BJ (cell line): ENCODE data around the gene C20orf173. TPM values are rescaled to one million over a fixed set of nuclear protein-coding genes. Genes with fewer than 3 reads are reported as not detected.
"Not testable (repeated sequence)": the region's sequence is repeated elsewhere in the genome, so short reads cannot be mapped to it uniquely, and the experiment has no call there.

ENCODE experiments used
- CTCF ChIA-PET: fragments of 350-600 bp; formaldehyde crosslinking; extraction: SDS; loops from one replicate; lab custom pipeline; 2021; ENCODE audit warnings: antibody characterized with exemption, inconsistent platforms; lab: Yijun Ruan, JAX
- POLR2A ChIA-PET: fragments of 300-600 bp; sonication (Branson Sonifier 250); formaldehyde crosslinking; extraction: SDS; loops from one replicate; lab custom pipeline; 2021; ENCODE audit warnings: antibody characterized with exemption; lab: Charles Lee
- DNase-seq: peaks from one replicate; pipeline ENCODE4 v3.0.0-alpha.2; 2011; ENCODE audit warnings: low read depth
- H3K27me3 ChIP-seq: 2 replicates; pipeline ENCODE4 v1.6.0; 2011; ENCODE audit warnings: low read length; ENCODE audit not compliant: control insufficient read depth, insufficient read depth
- H3K36me3 ChIP-seq: 2 replicates; pipeline ENCODE4 v1.5.1; 2011; ENCODE audit warnings: low read length; ENCODE audit not compliant: control insufficient read depth, insufficient read depth
- H3K4me3 ChIP-seq: 2 replicates; pipeline ENCODE4 v1.5.1; 2011; ENCODE audit warnings: low read depth, mild to moderate bottlenecking, control low read depth, low read length
- polyA plus RNA-seq: library from polyadenylated mRNA; depleted of rRNA; stranded (reverse); fragments of >200 nt; gene quantifications from 2 replicates; pipeline ENCODE4 v1.2.3, GENCODE V29; 2011
- TF ChIP-seq, protein P1 (sequence below): IDR thresholded peaks from 2 replicates; pipeline ENCODE4 v1.5.1; 2011; ENCODE audit warnings: low read depth, mild to moderate bottlenecking, control low read depth, inconsistent platforms, low read length, moderate library complexity; ENCODE audit not compliant: insufficient read depth

C20orf173 gene
- polyA plus RNA-seq, 1 experiment: not detected

DNA sequence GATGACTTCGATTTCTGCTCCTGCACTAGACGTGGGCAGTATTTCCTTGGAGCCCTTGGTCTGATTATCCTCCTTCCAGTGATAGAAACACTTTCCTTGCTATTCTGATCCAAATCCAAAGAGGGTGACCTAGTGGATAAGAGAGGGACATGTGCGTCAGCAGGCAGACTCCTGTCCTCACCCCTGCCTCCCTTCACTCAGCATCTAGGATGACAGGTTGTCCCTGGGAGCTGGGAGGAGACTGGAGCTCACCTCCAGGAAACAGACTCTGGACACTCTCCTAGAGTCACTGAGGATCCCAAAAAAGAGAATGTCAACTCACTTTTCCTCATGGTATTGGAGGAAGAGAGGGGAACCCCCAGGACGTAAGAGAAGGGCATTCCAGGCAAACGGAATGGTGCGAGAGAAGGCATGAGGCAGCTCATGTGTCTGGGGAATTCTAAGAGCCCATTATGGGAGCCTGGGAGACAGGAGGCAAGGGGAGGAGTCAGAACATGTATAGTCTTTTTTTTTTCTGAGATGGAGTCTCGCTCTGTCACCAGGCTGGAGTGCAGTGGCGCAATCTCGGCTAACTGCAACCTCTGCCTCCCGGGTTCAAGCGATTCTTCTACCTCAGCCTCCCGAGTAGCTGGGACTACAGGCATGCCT lies 2.2 kb downstream of the C20orf173 start:
- Histone ChIP-seq H3K4me3 (no peak overlapping the region), H3K27me3 (peaks cover 1% of the 10 kb centered on the region), H3K36me3 (no peaks in the 10 kb centered on the region)
- no peak for DNase-seq
- ChIA-PET POLR2A (no interaction called here), CTCF (interaction anchor here (0.9 kb wide), 1 partner anchor 8 kb away, joined by 3 read pairs; no protein-coding TSS in a partner anchor)
- TF ChIP-seq, protein P1, sequence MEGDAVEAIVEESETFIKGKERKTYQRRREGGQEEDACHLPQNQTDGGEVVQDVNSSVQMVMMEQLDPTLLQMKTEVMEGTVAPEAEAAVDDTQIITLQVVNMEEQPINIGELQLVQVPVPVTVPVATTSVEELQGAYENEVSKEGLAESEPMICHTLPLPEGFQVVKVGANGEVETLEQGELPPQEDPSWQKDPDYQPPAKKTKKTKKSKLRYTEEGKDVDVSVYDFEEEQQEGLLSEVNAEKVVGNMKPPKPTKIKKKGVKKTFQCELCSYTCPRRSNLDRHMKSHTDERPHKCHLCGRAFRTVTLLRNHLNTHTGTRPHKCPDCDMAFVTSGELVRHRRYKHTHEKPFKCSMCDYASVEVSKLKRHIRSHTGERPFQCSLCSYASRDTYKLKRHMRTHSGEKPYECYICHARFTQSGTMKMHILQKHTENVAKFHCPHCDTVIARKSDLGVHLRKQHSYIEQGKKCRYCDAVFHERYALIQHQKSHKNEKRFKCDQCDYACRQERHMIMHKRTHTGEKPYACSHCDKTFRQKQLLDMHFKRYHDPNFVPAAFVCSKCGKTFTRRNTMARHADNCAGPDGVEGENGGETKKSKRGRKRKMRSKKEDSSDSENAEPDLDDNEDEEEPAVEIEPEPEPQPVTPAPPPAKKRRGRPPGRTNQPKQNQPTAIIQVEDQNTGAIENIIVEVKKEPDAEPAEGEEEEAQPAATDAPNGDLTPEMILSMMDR: no peak

DNA sequence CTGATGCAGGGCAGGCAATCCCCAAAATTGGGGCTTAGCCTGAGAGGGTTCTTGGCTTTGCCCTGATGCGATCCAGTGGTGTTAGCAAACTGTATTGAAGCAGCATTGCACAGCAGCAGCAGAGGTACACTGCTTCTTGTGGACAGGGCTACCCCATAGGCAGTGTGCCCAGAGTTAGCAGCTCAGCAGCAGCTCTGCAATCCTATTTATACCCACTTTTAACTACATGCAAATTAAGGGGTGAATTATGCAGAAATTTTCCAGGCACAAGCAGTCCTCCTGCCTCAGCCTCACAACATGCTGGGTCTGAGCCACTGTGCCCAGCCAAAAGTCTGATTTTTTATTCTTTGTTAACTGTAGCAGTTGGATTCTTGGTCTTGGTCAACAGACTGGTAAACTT lies 3.8 kb downstream of the C20orf173 start:
- no peak for DNase-seq
- ChIA-PET CTCF (no interaction called here), POLR2A (no interaction called here)
- Histone ChIP-seq H3K36me3 (no peaks in the 10 kb centered on the region), H3K4me3 (no peak overlapping the region), H3K27me3 (peaks cover 1% of the 10 kb centered on the region)
- TF ChIP-seq, protein P1: no peak

DNA sequence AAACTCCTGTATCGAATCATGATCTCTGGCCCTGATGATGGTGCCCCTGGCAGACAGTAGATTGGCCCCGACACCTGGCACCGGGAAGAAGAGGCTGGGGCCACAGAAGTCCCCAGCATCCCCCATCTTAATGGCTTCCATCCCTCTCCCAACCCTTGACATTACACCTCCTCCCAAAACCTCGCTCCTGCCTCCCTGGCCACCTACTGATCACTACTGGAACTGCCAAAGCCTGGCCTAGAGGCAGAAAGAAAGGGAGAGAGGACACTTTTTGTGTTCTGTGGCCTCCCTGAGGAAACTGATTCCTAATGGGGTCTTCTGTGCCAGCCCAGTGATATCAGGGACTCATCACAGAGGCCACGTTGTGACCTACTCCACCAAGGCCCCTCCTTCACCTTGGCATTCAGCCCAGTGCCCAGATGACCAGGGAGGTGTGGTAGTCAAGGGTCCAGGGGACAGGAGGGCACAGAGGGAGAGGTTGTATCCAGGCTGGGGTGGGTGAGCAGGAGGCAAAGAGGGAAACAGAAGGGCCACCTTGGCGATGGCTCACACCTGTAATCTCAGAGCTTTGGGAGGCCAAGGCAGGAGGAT lies 6.1 kb downstream of the C20orf173 start:
- POLR2A ChIA-PET: no interaction called here
- DNase-seq: no peak
- CTCF ChIA-PET: interaction anchor here (0.6 to 1.0 kb wide), 2 partner anchors 25 to 219 kb away, joined by 3 read pairs; no protein-coding TSS in a partner anchor
- no peak overlapping the region for H3K4me3 ChIP-seq
- TF ChIP-seq, protein P1: peak; percentile 61
- H3K27me3 ChIP-seq: peaks cover 1% of the 10 kb centered on the region
- no peaks in the 10 kb centered on the region for H3K36me3 ChIP-seq

DNA sequence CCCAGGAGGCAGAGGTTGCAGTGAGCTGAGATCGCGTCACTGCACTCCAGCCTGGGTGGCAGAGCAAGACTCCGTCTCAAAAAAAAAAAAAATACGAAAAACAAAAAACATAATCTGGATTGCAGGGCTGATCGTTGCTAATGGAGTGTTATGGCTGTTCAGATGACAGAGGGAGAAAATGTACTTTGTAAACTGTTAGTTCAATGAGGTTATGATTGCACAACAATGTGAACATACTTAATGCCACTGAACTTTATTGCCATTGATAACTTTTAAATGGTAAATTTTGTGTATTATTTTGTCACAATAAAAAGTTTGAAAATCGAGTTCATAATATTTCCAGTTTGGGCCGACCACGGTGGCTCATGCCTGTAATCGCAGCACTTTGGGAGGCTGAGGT lies 10.5 kb downstream of the C20orf173 start:
- TF ChIP-seq, protein P1: no peak
- H3K36me3 ChIP-seq: peaks cover 2% of the 10 kb centered on the region
- ChIA-PET POLR2A (no interaction called here), CTCF (no interaction called here)
- H3K4me3 ChIP-seq: no peak overlapping the region
- peaks cover 1% of the 10 kb centered on the region; the same call in 1 of the 2 replicates for H3K27me3 ChIP-seq
- no peak for DNase-seq

DNA sequence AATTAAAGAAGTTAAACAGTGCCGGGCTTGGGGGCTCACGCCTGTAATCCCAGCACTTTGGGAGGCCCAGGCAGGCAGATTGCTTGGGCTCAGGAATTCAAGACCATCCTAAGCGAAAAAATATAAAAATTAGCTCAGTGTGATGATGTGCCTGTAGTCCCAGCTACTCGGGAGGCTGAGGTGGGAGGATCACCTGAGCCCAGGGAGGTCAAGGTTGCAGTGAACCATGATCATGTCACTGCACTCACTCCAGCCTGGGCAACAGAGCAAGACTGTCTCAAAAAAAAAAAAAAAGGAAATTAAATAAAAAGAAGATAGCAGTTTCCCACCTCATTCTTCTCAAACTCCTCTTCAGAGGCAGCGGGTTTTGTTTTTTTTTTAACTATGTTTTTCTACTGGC lies 11.7 kb downstream of the C20orf173 start:
- H3K36me3 ChIP-seq, POLR2A ChIA-PET, H3K27me3 ChIP-seq, H3K4me3 ChIP-seq, DNase-seq: not testable (repeated sequence)
- CTCF ChIA-PET: interaction anchor here (0.8 to 1.2 kb wide), 2 partner anchors 12 to 79 kb away, joined by 3 read pairs; partner anchors contain the start of genes C20orf173 and GDF5
